ENCODE data around the gene VTI1A. TPM values are rescaled to one million over a fixed set of nuclear protein-coding genes. Genes with fewer than 3 reads are reported as not detected.

Gene VTI1A
- total and polyA plus RNA-seq, 2 of the 13 experiments (the other 11 are each of a cell fraction or from before 2014, with no cell fraction given), result 11.7 to 32.7 TPM

DNA sequence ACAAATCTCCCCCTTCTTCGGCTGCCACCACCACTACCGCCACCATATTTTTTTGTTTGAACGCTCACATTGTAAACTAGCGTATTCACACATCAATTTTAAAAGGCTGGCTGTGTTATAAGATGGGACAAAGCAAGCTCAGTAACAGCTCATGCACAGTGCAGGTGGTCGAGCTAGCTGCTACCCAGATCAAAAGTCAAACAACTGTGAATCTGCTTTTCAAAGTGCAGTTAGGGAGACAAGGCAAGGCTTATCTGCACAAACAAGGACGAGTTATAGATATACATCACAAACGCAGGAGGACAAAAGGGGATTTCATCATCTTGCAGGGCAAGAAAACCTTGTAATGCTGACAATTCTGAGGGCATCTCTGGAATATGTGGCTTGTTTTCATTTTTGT is 231.6 kb downstream of the VTI1A start (continued):
- no peak for TF ChIP-seq TRIM24 (CRISPR knock-in tag; IDR thresholded peaks at IDR 0.05)
- TF ChIP-seq ZNF10 (CRISPR knock-in tag; IDR thresholded peaks at IDR 0.05; ENCODE audit: borderline replicate concordance, low read depth), result no peak
- no peak for TF ChIP-seq RBM39 (IDR thresholded peaks at IDR 0.05; ENCODE audit: low read depth, low read length, poor library complexity, severe bottlenecking)
- no peak for TF ChIP-seq NFE2 (CRISPR knock-in tag; IDR thresholded peaks at IDR 0.05)
- TF ChIP-seq ZNF790 (CRISPR knock-in tag; IDR thresholded peaks at IDR 0.05; ENCODE audit: borderline replicate concordance), result no peak
- TF ChIP-seq ZSCAN9 (CRISPR knock-in tag; IDR thresholded peaks at IDR 0.05; ENCODE audit: borderline replicate concordance), result peak; percentile 87; the same call in 1 of the 2 replicates
- TF ChIP-seq, protein P1, sequence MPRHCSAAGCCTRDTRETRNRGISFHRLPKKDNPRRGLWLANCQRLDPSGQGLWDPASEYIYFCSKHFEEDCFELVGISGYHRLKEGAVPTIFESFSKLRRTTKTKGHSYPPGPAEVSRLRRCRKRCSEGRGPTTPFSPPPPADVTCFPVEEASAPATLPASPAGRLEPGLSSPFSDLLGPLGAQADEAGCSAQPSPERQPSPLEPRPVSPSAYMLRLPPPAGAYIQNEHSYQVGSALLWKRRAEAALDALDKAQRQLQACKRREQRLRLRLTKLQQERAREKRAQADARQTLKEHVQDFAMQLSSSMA (CRISPR knock-in tag; IDR thresholded peaks at IDR 0.05), result no peak
- TF ChIP-seq ZFX (CRISPR knock-in tag; IDR thresholded peaks at IDR 0.05; ENCODE audit: low read depth), result no peak
- peak; percentile 46; the same call in 1 of the 2 replicates for TF ChIP-seq HNF4G (IDR thresholded peaks at IDR 0.05; ENCODE audit: borderline replicate concordance, low read depth, low read length)
- peak; percentile 48; the same call in 1 of the 2 replicates for TF ChIP-seq HNF4G (CRISPR knock-in tag; IDR thresholded peaks at IDR 0.05; ENCODE audit: borderline replicate concordance, low read depth)
- TF ChIP-seq, protein P2, sequence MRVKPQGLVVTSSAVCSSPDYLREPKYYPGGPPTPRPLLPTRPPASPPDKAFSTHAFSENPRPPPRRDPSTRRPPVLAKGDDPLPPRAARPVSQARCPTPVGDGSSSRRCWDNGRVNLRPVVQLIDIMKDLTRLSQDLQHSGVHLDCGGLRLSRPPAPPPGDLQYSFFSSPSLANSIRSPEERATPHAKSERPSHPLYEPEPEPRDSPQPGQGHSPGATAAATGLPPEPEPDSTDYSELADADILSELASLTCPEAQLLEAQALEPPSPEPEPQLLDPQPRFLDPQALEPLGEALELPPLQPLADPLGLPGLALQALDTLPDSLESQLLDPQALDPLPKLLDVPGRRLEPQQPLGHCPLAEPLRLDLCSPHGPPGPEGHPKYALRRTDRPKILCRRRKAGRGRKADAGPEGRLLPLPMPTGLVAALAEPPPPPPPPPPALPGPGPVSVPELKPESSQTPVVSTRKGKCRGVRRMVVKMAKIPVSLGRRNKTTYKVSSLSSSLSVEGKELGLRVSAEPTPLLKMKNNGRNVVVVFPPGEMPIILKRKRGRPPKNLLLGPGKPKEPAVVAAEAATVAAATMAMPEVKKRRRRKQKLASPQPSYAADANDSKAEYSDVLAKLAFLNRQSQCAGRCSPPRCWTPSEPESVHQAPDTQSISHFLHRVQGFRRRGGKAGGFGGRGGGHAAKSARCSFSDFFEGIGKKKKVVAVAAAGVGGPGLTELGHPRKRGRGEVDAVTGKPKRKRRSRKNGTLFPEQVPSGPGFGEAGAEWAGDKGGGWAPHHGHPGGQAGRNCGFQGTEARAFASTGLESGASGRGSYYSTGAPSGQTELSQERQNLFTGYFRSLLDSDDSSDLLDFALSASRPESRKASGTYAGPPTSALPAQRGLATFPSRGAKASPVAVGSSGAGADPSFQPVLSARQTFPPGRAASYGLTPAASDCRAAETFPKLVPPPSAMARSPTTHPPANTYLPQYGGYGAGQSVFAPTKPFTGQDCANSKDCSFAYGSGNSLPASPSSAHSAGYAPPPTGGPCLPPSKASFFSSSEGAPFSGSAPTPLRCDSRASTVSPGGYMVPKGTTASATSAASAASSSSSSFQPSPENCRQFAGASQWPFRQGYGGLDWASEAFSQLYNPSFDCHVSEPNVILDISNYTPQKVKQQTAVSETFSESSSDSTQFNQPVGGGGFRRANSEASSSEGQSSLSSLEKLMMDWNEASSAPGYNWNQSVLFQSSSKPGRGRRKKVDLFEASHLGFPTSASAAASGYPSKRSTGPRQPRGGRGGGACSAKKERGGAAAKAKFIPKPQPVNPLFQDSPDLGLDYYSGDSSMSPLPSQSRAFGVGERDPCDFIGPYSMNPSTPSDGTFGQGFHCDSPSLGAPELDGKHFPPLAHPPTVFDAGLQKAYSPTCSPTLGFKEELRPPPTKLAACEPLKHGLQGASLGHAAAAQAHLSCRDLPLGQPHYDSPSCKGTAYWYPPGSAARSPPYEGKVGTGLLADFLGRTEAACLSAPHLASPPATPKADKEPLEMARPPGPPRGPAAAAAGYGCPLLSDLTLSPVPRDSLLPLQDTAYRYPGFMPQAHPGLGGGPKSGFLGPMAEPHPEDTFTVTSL (CRISPR knock-in tag; IDR thresholded peaks at IDR 0.05; ENCODE audit: borderline replicate concordance), result peak; percentile 93
- TF ChIP-seq SALL2 (CRISPR knock-in tag; IDR thresholded peaks at IDR 0.05), result no peak
- TF ChIP-seq, protein P3, sequence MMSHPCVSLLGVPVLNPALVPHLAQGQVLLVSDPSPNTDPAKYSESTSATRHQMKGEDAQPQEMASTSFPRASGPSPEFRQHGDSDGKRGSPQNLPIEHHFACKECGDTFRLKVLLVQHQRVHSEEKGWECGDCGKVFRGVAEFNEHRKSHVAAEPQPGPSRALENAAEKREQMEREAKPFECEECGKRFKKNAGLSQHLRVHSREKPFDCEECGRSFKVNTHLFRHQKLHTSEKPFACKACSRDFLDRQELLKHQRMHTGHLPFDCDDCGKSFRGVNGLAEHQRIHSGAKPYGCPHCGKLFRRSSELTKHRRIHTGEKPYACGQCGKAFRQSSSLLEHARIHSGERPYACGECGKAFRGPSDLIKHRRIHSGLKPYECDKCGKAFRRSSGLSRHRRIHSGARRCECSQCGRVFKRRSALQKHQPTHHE (CRISPR knock-in tag; IDR thresholded peaks at IDR 0.05; ENCODE audit: borderline replicate concordance), result no peak
- no peak for TF ChIP-seq ESRRA (CRISPR knock-in tag; IDR thresholded peaks at IDR 0.05; ENCODE audit: low read depth)
- TF ChIP-seq, protein P4, sequence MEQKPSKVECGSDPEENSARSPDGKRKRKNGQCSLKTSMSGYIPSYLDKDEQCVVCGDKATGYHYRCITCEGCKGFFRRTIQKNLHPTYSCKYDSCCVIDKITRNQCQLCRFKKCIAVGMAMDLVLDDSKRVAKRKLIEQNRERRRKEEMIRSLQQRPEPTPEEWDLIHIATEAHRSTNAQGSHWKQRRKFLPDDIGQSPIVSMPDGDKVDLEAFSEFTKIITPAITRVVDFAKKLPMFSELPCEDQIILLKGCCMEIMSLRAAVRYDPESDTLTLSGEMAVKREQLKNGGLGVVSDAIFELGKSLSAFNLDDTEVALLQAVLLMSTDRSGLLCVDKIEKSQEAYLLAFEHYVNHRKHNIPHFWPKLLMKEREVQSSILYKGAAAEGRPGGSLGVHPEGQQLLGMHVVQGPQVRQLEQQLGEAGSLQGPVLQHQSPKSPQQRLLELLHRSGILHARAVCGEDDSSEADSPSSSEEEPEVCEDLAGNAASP (CRISPR knock-in tag; IDR thresholded peaks at IDR 0.05; ENCODE audit: borderline replicate concordance), result peak; percentile 88
- peak; percentile 77; the same call in 1 of the 2 replicates for TF ChIP-seq ZNF816 (CRISPR knock-in tag; IDR thresholded peaks at IDR 0.05; ENCODE audit: borderline replicate concordance)
- TF ChIP-seq, protein P5, sequence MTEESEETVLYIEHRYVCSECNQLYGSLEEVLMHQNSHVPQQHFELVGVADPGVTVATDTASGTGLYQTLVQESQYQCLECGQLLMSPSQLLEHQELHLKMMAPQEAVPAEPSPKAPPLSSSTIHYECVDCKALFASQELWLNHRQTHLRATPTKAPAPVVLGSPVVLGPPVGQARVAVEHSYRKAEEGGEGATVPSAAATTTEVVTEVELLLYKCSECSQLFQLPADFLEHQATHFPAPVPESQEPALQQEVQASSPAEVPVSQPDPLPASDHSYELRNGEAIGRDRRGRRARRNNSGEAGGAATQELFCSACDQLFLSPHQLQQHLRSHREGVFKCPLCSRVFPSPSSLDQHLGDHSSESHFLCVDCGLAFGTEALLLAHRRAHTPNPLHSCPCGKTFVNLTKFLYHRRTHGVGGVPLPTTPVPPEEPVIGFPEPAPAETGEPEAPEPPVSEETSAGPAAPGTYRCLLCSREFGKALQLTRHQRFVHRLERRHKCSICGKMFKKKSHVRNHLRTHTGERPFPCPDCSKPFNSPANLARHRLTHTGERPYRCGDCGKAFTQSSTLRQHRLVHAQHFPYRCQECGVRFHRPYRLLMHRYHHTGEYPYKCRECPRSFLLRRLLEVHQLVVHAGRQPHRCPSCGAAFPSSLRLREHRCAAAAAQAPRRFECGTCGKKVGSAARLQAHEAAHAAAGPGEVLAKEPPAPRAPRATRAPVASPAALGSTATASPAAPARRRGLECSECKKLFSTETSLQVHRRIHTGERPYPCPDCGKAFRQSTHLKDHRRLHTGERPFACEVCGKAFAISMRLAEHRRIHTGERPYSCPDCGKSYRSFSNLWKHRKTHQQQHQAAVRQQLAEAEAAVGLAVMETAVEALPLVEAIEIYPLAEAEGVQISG (CRISPR knock-in tag; IDR thresholded peaks at IDR 0.05), result peak; percentile 34; the same call in 1 of the 2 replicates
- no peak for TF ChIP-seq SRSF1 (optimal IDR thresholded peaks at IDR 0.05; ENCODE audit: low read depth, low read length)

All from HepG2 (cell line).